ENCODE measurements around the gene EXOC4. TPM values are rescaled to one million over a fixed set of nuclear protein-coding genes. Genes with fewer than 3 reads are reported as not detected.

The EXOC4 gene
- polyA plus RNA-seq, 3 donors = 68.1 to 75.1 (median 70.9) TPM

- DNase-seq (ENCODE audit: extremely low read depth in 1 of 11, low read depth in 9 of 11, low spot score in 4 of 11) = no peak
Measured at GRCh38 chr7:133573554-133574265, 320.8 kb downstream of the EXOC4 start.

GRCh38 chr7:133575726-133576440 is 323.0 kb downstream of the EXOC4 start:
- DNase-seq (ENCODE audit: extremely low read depth in 1 of 11, low read depth in 9 of 11, low spot score in 4 of 11) = no peak

GRCh38 chr7:133576612-133577168 is 323.8 kb downstream of the EXOC4 start:
- DNase-seq (ENCODE audit: extremely low read depth in 1 of 11, low read depth in 9 of 11, low spot score in 4 of 11) = no peak

- DNase-seq (ENCODE audit: extremely low read depth in 1 of 11, low read depth in 9 of 11, low spot score in 4 of 11) = no peak
Measured at GRCh38 chr7:133582766-133583523, 330.1 kb downstream of the EXOC4 start.

- DNase-seq (ENCODE audit: extremely low read depth in 1 of 11, low read depth in 9 of 11, low spot score in 4 of 11) = no peak
Measured at GRCh38 chr7:133583545-133584171, 330.8 kb downstream of the EXOC4 start.

- peak in 3 of 11 donors; percentile 3 to 28 (median 13) for DNase-seq (ENCODE audit: extremely low read depth in 1 of 11, low read depth in 9 of 11, low spot score in 4 of 11)
Measured at GRCh38 chr7:133584956-133585668, 332.2 kb downstream of the EXOC4 start.

- no peak for DNase-seq (ENCODE audit: extremely low read depth in 1 of 11, low read depth in 9 of 11, low spot score in 4 of 11)
Measured at GRCh38 chr7:133586253-133586652, 333.4 kb downstream of the EXOC4 start.

GRCh38 chr7:133587903-133588302 is 335.0 kb downstream of the EXOC4 start:
- DNase-seq (ENCODE audit: extremely low read depth in 1 of 11, low read depth in 9 of 11, low spot score in 4 of 11) = peak in 3 of 11 donors; percentile 6 to 37 (median 16)

- no peak for DNase-seq (ENCODE audit: extremely low read depth in 1 of 11, low read depth in 9 of 11, low spot score in 4 of 11)
Measured at GRCh38 chr7:133590795-133591194, 337.9 kb downstream of the EXOC4 start.

- DNase-seq (ENCODE audit: extremely low read depth in 1 of 11, low read depth in 9 of 11, low spot score in 4 of 11) = no peak
Measured at GRCh38 chr7:133591704-133592340, 338.9 kb downstream of the EXOC4 start.

GRCh38 chr7:133593561-133593960 is 340.7 kb downstream of the EXOC4 start:
- no peak for DNase-seq (ENCODE audit: extremely low read depth in 1 of 11, low read depth in 9 of 11, low spot score in 4 of 11)

- no peak for DNase-seq (ENCODE audit: extremely low read depth in 1 of 11, low read depth in 9 of 11, low spot score in 4 of 11)
Measured at GRCh38 chr7:133601617-133602016, 348.7 kb downstream of the EXOC4 start.

- DNase-seq (ENCODE audit: extremely low read depth in 1 of 11, low read depth in 9 of 11, low spot score in 4 of 11) = peak in 2 of 11 donors; percentile 16 to 51
Measured at GRCh38 chr7:133602291-133602690, 349.4 kb downstream of the EXOC4 start.

GRCh38 chr7:133606991-133607390 is 354.1 kb downstream of the EXOC4 start:
- no peak for DNase-seq (ENCODE audit: extremely low read depth in 1 of 11, low read depth in 9 of 11, low spot score in 4 of 11)

- no peak for DNase-seq (ENCODE audit: extremely low read depth in 1 of 11, low read depth in 9 of 11, low spot score in 4 of 11)
Measured at GRCh38 chr7:133609806-133610205, 356.9 kb downstream of the EXOC4 start.

- DNase-seq (ENCODE audit: extremely low read depth in 1 of 11, low read depth in 9 of 11, low spot score in 4 of 11) = no peak
Measured at GRCh38 chr7:133611955-133612354, 359.1 kb downstream of the EXOC4 start.

GRCh38 chr7:133613250-133613790 is 360.4 kb downstream of the EXOC4 start:
- DNase-seq (ENCODE audit: extremely low read depth in 1 of 11, low read depth in 9 of 11, low spot score in 4 of 11) = no peak

- DNase-seq (ENCODE audit: extremely low read depth in 1 of 11, low read depth in 9 of 11, low spot score in 4 of 11) = no peak
Measured at GRCh38 chr7:133614251-133614650, 361.4 kb downstream of the EXOC4 start.

Data from renal cortex interstitium (tissue), 11 donors.